Measurements from ENCODE around the gene UBE2G2.

GRCh38 chr21:44840771-44841170 is 39.2 kb upstream of the UBE2G2 start:
- TF ChIP-seq REST (IDR thresholded peaks at IDR 0.05; ENCODE audit: insufficient read depth in 1 of 2, low read depth in 2 of 2, low read length in 2 of 2) = no peak
- no peak for TF ChIP-seq POLR2AphosphoS5 (IDR thresholded peaks at IDR 0.05; ENCODE audit: low read depth, low read length)
- no peak for TF ChIP-seq TAF1 (IDR thresholded peaks at IDR 0.05; ENCODE audit: borderline replicate concordance, insufficient read depth, low read length)
- TF ChIP-seq SIN3A (IDR thresholded peaks at IDR 0.05; ENCODE audit: borderline replicate concordance, insufficient read depth, low read length) = no peak
